ENCODE measurements around the gene NR4A3.
A peak's percentile ranks its signal among the peaks of the same experiment; 100 is the strongest.

NR4A3 gene

GRCh38 chr9:99819123-99819855, 2.4 kb upstream of the NR4A3 start:
- peak overlapping the region; percentile 81 for H3K4me3 ChIP-seq (ENCODE audit: low read depth, low read length)
- CTCF ChIA-PET: interaction anchor here (0.9 to 1.1 kb wide), 2 partner anchors 9 to 634 kb away, joined by 4 read pairs; no protein-coding TSS in a partner anchor
- POLR2A ChIA-PET: interaction anchor here (0.6 to 0.9 kb wide), 3 partner anchors 9 to 556 kb away, joined by 3 read pairs; no protein-coding TSS in a partner anchor
- DNase-seq (ENCODE audit: low read depth, low spot score): peak; percentile 51
- no peak for TF ChIP-seq CTCF (IDR thresholded peaks at IDR 0.05; ENCODE audit: insufficient read depth, low read length, missing control alignments)

GRCh38 chr9:99819856-99820684, 1.6 kb upstream of the NR4A3 start:
- peak overlapping the region; percentile 95 for H3K4me3 ChIP-seq (ENCODE audit: low read depth, low read length)
- POLR2A ChIA-PET: interaction anchor here (0.9 kb wide), 1 partner anchor 52 kb away, joined by 3 read pairs; no protein-coding TSS in a partner anchor
- TF ChIP-seq CTCF (IDR thresholded peaks at IDR 0.05; ENCODE audit: insufficient read depth, low read length, missing control alignments): peak; percentile 27
- CTCF ChIA-PET: interaction anchor here (1.2 kb wide), 1 partner anchor 15 kb away, joined by 4 read pairs; no protein-coding TSS in a partner anchor
- DNase-seq (ENCODE audit: low read depth, low spot score): peak; percentile 68

GRCh38 chr9:99820685-99821395, 845 bp upstream of the NR4A3 start:
- TF ChIP-seq CTCF (IDR thresholded peaks at IDR 0.05; ENCODE audit: insufficient read depth, low read length, missing control alignments): no peak
- peak; percentile 40 for DNase-seq (ENCODE audit: low read depth, low spot score)
- ChIA-PET CTCF (interaction anchor here (1.2 kb wide), 1 partner anchor 14 kb away, joined by 4 read pairs; no protein-coding TSS in a partner anchor), POLR2A (no interaction called here)
- peak overlapping the region; percentile 95 for H3K4me3 ChIP-seq (ENCODE audit: low read depth, low read length)

GRCh38 chr9:99822109-99822805, 572 bp downstream of the NR4A3 start:
- H3K4me3 ChIP-seq (ENCODE audit: low read depth, low read length): peak overlapping the region; percentile 95
- ChIA-PET POLR2A (interaction anchor here (0.7 to 1.5 kb wide), 2 partner anchors 85 to 601 kb away, joined by 3 to 5 read pairs; partner anchors contain the start of genes ALG2 and SEC61B), CTCF (interaction anchor here (0.7 to 1.5 kb wide), 5 partner anchors 13 to 1502 kb away, joined by 3 to 4 read pairs (median 3); partner anchors contain the start of gene STX17)
- no peak for DNase-seq (ENCODE audit: low read depth, low spot score)
- no peak for TF ChIP-seq CTCF (IDR thresholded peaks at IDR 0.05; ENCODE audit: insufficient read depth, low read length, missing control alignments)

DNA sequence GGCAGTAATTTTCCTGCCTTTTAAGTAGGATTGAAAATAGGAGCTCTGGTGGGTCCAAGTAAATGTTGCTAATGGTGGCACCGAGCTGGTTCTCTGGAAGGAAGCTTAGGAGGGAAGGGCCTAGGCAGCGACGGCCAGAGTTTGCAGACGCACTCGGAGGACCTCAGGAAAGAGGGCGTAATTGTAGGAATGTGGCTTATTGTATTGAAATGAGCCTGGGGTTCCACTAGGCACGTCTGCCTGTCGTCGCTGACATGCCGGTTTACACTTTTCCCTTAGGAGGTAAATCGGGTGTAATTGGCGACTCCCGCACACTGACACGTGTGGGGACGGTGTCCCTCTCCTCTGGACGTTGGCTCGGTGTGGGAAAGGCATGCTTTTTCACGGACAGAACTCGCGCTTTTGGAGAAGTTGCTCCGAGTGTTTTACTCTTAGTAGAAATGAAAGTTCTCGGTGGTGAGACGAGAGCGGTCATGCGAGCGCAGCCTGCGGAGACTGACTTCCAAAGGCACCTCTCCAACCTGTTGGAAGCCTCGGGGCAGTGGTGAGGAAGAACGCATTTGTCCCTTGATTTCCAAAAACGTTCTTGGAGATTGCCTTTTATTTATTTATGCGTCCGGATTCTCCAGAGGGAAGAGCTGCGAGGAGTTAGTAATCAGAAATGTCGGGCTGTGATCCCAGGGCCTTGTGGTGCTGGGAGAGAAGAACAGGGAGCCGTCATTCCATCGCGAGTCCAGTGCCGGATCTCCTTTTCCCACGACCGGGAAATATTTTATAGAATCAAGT, 1.3 kb downstream of the NR4A3 start:
- ChIA-PET POLR2A (interaction anchor here (1.5 kb wide), 1 partner anchor 601 kb away, joined by 5 read pairs; the partner anchor contains the start of genes ALG2 and SEC61B), CTCF (interaction anchor here (0.7 to 1.6 kb wide), 6 partner anchors 12 to 779 kb away, joined by 3 to 4 read pairs (median 3); partner anchors contain the start of gene STX17)
- DNase-seq (ENCODE audit: low read depth, low spot score): no peak

More for the DNA sequence above, 1.3 kb downstream of the NR4A3 start:
- TF ChIP-seq CTCF (IDR thresholded peaks at IDR 0.05; ENCODE audit: insufficient read depth, low read length, missing control alignments): no peak
- H3K4me3 ChIP-seq (ENCODE audit: low read depth, low read length): peak overlapping the region; percentile 95

Data from AG04449 (cell line).